Measurements from ENCODE around the gene KIF16B.

DNA sequence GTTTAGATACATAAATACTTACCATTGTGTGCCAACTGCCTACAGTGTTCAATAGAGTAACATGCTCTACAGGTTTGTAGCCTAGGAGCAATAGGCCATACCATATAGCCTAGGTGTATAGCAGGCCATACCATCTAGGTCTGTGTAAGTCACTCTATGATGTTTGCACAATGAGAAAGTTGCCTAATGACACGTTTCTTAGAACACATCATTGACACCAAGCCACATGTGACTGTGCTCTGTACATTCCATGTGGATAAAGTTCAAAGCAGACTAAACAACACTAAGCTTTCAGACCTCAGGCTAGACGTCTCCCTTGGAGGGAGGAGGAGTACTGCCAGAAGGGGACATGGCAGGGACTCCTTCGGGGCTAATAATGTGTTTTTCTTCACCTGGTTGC lies 93.6 kb downstream of the KIF16B start:
- TF ChIP-seq GATA2 (IDR thresholded peaks at IDR 0.05; ENCODE audit: low read depth, low read length) (no peak), GATA3 (IDR thresholded peaks at IDR 0.05; ENCODE audit: low read depth, low read length) (no peak)
